PFSK-1 (cell line): ENCODE results near the gene PDE4B.

Experiments used
- FOXP2 ChIP-seq: optimal IDR thresholded peaks from 2 replicates; pipeline ENCODE3; 2011; ENCODE audit warnings: borderline replicate concordance, control low read depth, inconsistent platforms; ENCODE audit not compliant: insufficient read depth; ENCODE audit errors: extremely low read length, extremely low read depth
- POLR2AphosphoS5 ChIP-seq: IDR thresholded peaks from 2 replicates; pipeline ENCODE4 v1.6.1; 2012; ENCODE audit warnings: low read depth, mild to moderate bottlenecking, control low read depth, low read length, moderate library complexity
- SIN3A ChIP-seq: IDR thresholded peaks from 2 replicates; pipeline ENCODE4 v1.6.1; 2012; ENCODE audit warnings: mild to moderate bottlenecking, low read length, moderate library complexity, borderline replicate concordance; ENCODE audit not compliant: insufficient read depth
- TAF1 ChIP-seq: IDR thresholded peaks from 2 replicates; pipeline ENCODE4 v1.6.1; 2012; ENCODE audit warnings: low read length, control low read depth, borderline replicate concordance; ENCODE audit not compliant: insufficient read depth
- TF ChIP-seq, protein P1 (sequence below), 2 experiments: IDR thresholded peaks; 2 replicates each; pipeline versions ENCODE4 v1.6.1 to v1.8.0; 2011 to 2012; ENCODE audit warnings: low read depth in 2 of 2, low read length in 2 of 2, control low read depth in 1 of 2, inconsistent platforms in 1 of 2, mild to moderate bottlenecking in 1 of 2, moderate library complexity in 1 of 2; ENCODE audit not compliant: insufficient read depth in 1 of 2

PDE4B gene

DNA sequence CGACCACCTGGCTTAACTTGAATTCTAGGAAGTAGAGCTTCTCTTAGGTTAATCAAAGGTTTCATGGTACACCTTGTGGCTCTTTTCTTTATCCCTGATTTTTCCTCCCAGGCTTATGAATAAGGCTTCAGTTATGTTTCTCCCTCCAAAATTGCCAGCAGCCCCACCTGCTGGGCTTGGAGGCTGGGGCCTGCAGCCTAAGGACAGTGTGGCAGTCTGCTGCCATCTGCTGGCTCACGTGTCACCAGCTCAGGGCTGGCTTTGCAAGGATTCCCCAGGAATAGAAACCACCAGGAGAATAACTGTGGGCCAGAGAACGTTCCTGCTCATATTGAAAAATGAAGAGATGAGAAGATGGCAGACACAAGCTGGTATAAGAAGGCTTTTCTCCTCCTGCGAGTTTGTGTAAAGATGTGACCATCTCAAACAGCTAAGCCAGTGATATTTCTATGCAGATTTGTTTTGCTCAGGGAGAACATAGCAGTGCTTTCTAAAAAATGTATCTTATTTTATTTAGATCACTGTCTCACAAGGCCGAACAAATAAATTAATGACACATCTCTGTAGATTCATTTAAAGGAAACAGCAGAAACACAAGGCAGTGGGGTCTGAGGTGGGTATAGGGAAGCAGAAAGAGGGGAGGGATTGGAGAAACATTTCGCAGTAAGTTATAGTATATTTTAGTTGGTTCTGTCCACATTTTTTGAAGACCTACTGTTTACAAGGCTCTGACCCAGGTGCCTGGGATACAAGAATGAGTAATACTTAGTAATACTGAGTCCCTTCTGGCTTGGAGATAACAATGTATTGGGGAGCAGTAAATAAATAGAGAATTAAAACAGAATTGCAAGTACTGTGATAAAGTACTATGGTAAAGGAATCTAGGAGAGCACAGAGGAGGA lies 450.2 kb downstream of the PDE4B start:
- peak; percentile 35 for TF ChIP-seq FOXP2
- no peak for TF ChIP-seq SIN3A

DNA sequence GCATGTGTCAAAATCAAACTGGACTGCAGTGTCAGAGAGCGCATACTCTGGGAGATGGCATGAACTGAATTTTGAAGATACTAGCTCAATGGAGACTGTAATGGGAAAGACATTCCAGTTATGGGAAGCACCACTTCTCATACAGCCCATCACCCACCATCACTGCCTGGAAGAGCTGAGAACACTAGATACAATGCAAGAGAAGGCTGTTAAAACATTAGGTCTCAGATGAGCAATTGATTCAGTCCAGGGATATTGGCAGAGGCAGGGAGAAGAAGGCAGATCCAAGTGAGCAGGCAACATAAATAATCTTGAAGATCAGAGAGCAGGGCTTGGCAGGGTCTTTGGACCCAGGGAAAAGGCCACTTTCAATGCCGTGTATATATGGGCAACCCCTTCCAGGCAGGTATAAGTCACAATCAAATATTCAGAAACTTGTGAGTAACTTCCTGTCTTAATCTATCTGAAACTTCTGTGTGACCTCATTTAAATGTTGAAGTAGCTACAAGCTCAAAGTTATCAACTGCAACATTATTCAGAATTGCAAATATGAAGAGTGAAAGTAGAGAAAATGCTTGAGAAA lies 450.9 kb downstream of the PDE4B start:
- TF ChIP-seq TAF1 (no peak), POLR2AphosphoS5 (no peak), SIN3A (no peak), FOXP2 (no peak)
- TF ChIP-seq, protein P1, sequence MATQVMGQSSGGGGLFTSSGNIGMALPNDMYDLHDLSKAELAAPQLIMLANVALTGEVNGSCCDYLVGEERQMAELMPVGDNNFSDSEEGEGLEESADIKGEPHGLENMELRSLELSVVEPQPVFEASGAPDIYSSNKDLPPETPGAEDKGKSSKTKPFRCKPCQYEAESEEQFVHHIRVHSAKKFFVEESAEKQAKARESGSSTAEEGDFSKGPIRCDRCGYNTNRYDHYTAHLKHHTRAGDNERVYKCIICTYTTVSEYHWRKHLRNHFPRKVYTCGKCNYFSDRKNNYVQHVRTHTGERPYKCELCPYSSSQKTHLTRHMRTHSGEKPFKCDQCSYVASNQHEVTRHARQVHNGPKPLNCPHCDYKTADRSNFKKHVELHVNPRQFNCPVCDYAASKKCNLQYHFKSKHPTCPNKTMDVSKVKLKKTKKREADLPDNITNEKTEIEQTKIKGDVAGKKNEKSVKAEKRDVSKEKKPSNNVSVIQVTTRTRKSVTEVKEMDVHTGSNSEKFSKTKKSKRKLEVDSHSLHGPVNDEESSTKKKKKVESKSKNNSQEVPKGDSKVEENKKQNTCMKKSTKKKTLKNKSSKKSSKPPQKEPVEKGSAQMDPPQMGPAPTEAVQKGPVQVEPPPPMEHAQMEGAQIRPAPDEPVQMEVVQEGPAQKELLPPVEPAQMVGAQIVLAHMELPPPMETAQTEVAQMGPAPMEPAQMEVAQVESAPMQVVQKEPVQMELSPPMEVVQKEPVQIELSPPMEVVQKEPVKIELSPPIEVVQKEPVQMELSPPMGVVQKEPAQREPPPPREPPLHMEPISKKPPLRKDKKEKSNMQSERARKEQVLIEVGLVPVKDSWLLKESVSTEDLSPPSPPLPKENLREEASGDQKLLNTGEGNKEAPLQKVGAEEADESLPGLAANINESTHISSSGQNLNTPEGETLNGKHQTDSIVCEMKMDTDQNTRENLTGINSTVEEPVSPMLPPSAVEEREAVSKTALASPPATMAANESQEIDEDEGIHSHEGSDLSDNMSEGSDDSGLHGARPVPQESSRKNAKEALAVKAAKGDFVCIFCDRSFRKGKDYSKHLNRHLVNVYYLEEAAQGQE (IDR thresholded peaks at IDR 0.05; ENCODE audit: insufficient read depth in 1 of 2, low read depth in 2 of 2, low read length in 2 of 2) = no peak

DNA sequence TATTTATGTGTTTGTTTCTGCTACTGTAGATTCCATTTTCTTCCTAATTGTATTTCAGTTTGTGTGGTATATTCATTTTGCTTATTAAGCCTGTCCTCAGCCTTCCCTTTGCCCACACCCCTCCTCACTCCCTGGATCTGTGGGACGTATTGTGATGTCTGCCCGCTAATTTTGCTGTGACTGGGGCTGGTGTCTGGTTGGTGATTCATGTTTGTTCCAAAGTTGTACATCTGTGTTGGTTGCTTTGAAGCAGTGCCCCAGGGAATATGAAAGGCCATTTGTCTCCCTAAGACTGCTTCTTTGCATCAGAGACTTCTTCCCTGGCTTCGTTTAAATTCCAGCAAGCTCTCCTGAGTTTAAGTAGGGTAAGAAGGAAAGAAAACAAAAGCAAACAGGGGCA lies 451.7 kb downstream of the PDE4B start:
- TF ChIP-seq, protein P1 (IDR thresholded peaks at IDR 0.05; ENCODE audit: insufficient read depth in 1 of 2, low read depth in 2 of 2, low read length in 2 of 2) = no peak
- no peak for TF ChIP-seq SIN3A
- no peak for TF ChIP-seq TAF1
- no peak for TF ChIP-seq FOXP2
- TF ChIP-seq POLR2AphosphoS5 = no peak

DNA sequence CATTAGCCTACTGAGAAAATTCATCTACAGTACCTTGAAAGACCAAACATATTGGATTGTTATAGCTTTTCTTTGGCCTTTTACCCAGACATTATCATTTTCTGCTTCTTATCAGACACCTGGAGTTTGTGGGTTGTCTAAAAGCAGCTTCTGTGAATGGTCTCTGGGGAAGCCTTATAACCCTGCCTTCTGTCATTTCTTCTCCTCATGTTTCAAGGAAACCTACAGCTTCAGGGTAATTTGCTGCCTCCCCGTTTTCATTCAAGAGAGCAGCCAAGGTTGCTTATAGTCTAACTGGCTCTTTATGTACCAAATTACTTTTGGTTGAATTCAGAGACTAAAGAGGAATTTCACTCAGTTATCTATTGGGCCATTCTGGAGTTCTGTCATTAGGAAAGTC lies 453.0 kb downstream of the PDE4B start:
- no peak for TF ChIP-seq TAF1
- no peak for TF ChIP-seq SIN3A
- no peak for TF ChIP-seq POLR2AphosphoS5
- TF ChIP-seq FOXP2 = no peak
- TF ChIP-seq, protein P1 (IDR thresholded peaks at IDR 0.05; ENCODE audit: insufficient read depth in 1 of 2, low read depth in 2 of 2, low read length in 2 of 2) = no peak

DNA sequence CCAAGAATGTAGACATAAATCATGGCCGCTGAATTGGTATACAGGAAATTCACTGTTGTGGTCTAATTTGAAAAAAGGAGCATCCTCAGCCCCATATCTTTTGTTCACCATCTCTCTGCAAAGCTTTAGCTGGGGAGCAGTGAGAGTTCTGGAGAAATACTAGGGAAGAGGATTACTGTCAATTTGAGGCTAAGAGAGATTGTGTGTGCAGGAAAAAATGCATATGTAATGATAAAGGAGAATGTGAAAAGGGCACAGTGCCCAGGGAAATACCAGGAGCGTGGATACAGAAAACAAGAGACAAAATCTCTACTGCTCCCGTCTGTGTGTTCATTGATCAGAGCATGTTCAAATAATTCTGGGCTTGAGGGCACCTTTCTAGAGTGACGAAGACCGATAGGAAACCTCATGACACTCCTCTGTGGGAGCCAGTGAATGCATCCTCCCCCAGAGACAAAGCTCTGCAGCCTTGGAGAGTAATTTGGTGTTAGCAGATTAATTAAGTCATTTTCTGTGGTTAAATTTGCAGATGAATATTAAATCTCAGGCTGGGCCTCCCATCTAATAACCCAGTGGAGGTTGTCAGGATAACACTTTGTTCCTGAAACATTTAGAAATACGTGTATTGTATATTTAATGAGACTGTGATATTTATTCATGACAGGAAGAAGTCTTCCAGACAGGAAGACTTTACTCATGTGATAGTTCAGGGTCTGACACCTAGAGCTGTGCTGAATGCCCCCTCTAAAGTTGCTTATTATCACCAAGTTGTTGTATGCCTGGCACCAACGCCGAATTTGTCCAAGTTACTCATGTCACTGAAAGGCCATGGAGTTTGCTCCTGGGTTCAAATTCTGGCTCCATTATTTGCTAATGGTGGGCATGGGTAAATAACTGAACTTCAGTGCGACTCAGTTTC lies 453.9 kb downstream of the PDE4B start:
- TF ChIP-seq POLR2AphosphoS5 (no peak), SIN3A (no peak), FOXP2 (no peak), TAF1 (no peak)
- TF ChIP-seq, protein P1 (IDR thresholded peaks at IDR 0.05; ENCODE audit: insufficient read depth in 1 of 2, low read depth in 2 of 2, low read length in 2 of 2) = no peak
